Measurements from ENCODE around the gene PIGR. TPM values are rescaled to one million over a fixed set of nuclear protein-coding genes. Genes with fewer than 3 reads are reported as not detected.
"Not testable (repeated sequence)": the region's sequence is repeated elsewhere in the genome, so short reads cannot be mapped to it uniquely, and the experiment has no call there.

PIGR gene
- total RNA-seq, 6 donors from 2014 or later = 396 to 1,034 (median 618) TPM

GRCh38 chr1:206929524-206929923 is 16.7 kb downstream of the PIGR start:
- Histone ChIP-seq H3K27ac (no peak overlapping the region), H3K4me3 (no peak overlapping the region), H3K27me3 (no peaks in the 10 kb centered on the region), H3K4me1 (peaks cover 0 to 3% (median 0%) of the 10 kb centered on the region in 4 donors), H3K36me3 (peaks cover 0 to 8% (median 0%) of the 10 kb centered on the region in 4 donors), H3K9me3 (no peaks in the 10 kb centered on the region)
- DNase-seq (no peak), ATAC-seq (ENCODE audit: low FRiP score in 2 of 2) (no peak)
- TF ChIP-seq CTCF (IDR thresholded peaks at IDR 0.05) = no peak
- TF ChIP-seq EP300 (IDR thresholded peaks at IDR 0.05) = no peak
- WGBS, 2 donors = 75 to 80% methylated on average over 6 of the region's 6 CpGs

- no peak for TF ChIP-seq EP300 (IDR thresholded peaks at IDR 0.05)
- no peak for TF ChIP-seq POLR2AphosphoS5 (IDR thresholded peaks at IDR 0.05)
- TF ChIP-seq POLR2A (IDR thresholded peaks at IDR 0.05) = no peak
- TF ChIP-seq CTCF (IDR thresholded peaks at IDR 0.05) = no peak
- Histone ChIP-seq H3K9me3 (no peaks in the 10 kb centered on the region), H3K27ac (no peak overlapping the region), H3K4me3 (no peak overlapping the region), H3K4me1 (peaks cover 5 to 27% (median 21%) of the 10 kb centered on the region in 4 donors), H3K36me3 (peaks cover 0 to 4% (median 0%) of the 10 kb centered on the region in 4 donors), H3K27me3 (no peaks in the 10 kb centered on the region)
- WGBS, 2 donors = 83 to 94% methylated on average over 2 of the region's 2 CpGs
- ATAC-seq (ENCODE audit: low FRiP score in 2 of 2) (no peak), DNase-seq (no peak)
These were observed 20.0 kb downstream of the PIGR start for GRCh38 chr1:206926286-206926685.

DNA sequence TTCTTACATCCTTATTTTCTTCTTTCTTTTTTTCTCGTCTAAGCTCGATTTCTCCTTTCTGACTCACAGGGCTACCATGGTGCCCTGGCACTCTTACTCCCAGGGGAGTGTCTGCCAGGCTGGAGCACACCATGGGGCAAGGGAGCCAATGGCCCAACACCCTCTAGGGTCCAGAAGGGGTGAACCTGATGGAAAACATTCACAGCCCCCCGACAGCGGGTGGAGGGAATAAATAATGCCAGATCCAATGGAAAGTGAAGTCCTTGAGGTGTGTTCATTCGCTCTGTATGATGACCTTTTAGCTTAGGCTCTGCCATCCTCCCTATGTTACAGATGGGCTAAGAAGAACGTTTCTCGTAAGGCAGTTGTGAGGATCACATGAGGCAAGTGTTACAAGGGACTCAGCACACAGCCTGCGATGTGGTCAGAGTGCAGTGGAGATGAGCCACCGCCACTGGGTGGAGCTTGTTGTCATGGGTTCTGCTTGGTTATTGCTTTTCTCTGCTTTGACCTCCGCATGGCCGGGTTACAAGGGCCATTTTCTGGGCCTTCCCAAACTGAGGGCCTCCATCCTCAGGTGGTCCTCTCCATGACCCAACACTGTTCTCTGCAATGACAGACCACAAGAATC is 21.0 kb downstream of the PIGR start:
- H3K4me3 ChIP-seq = no peak overlapping the region
- peaks cover 5 to 29% (median 24%) of the 10 kb centered on the region in 4 donors for H3K4me1 ChIP-seq
- TF ChIP-seq CTCF (IDR thresholded peaks at IDR 0.05) = no peak
- peak; percentile 23 to 56 for TF ChIP-seq POLR2AphosphoS5 (IDR thresholded peaks at IDR 0.05)
- TF ChIP-seq EP300 (IDR thresholded peaks at IDR 0.05) = no peak
- TF ChIP-seq POLR2A (IDR thresholded peaks at IDR 0.05) = peak in 1 of 4 donors; percentile 41
- 67 to 79% methylated on average over 11 of the region's 11 CpGs for WGBS, 2 donors
- H3K27me3 ChIP-seq = no peaks in the 10 kb centered on the region
- no peaks in the 10 kb centered on the region for H3K36me3 ChIP-seq
- ATAC-seq (ENCODE audit: low FRiP score in 2 of 2) (peak in 1 of 2 donors; percentile 69), DNase-seq (peak in 1 of 2 donors; percentile 75)
- no peaks in the 10 kb centered on the region for H3K9me3 ChIP-seq
- peak overlapping the region in 2 of 4 donors; percentile 71 to 82 for H3K27ac ChIP-seq

GRCh38 chr1:206924592-206925105 is 21.6 kb downstream of the PIGR start:
- Histone ChIP-seq H3K27me3 (no peaks in the 10 kb centered on the region), H3K9me3 (no peaks in the 10 kb centered on the region), H3K36me3 (no peaks in the 10 kb centered on the region), H3K27ac (peak overlapping the region in 2 of 4 donors; percentile 71 to 82), H3K4me1 (peaks cover 5 to 29% (median 24%) of the 10 kb centered on the region in 4 donors), H3K4me3 (no peak overlapping the region)
- DNase-seq (peak in 1 of 2 donors; percentile 60), ATAC-seq (ENCODE audit: low FRiP score in 2 of 2) (no peak)
- TF ChIP-seq CTCF (IDR thresholded peaks at IDR 0.05) = no peak
- 77 to 83% methylated on average over 8 of the region's 8 CpGs for WGBS, 2 donors

DNA sequence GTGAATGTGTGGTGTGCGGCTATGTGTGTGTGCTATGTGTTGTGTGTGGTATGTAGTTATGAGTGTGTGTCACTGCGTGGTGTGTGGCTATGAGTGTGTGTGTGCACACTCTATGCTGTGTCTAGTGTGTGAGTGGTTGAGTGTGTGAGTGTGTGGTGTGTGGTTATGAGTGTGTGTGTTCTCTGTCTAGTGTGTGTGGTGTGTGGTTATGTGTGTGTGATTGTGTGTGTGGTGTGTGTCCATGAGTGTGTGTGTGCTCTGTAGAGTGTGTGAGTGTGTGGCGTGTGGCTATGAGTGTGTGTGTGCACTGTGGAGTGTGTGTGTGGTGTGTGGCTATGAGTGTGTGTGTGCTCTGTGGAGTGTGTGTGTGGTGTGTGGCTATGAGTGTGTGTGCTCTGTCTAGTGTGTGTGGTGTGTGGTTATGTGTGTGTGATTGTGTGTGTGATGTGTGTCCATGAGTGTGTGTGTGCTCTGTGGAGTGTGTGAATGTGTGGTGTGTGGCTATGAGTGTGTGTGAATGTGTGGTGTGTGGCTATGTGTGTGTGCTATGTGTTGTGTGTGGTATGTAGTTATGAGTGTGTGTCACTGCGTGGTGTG is 22.2 kb downstream of the PIGR start:
- WGBS, 2 donors = 83 to 88% methylated on average over 4 of the region's 4 CpGs
- ATAC-seq (ENCODE audit: low FRiP score in 2 of 2) = peak; percentile 43 to 70
- not testable (repeated sequence) for H3K9me3 ChIP-seq, H3K27me3 ChIP-seq, DNase-seq, H3K4me3 ChIP-seq, H3K36me3 ChIP-seq
- peak overlapping the region in 1 of 4 donors; percentile 82 for H3K27ac ChIP-seq
- peaks cover 5 to 29% (median 24%) of the 10 kb centered on the region in 4 donors for H3K4me1 ChIP-seq
